ENCODE results near the gene MICAL3.

MICAL3 gene

DNA sequence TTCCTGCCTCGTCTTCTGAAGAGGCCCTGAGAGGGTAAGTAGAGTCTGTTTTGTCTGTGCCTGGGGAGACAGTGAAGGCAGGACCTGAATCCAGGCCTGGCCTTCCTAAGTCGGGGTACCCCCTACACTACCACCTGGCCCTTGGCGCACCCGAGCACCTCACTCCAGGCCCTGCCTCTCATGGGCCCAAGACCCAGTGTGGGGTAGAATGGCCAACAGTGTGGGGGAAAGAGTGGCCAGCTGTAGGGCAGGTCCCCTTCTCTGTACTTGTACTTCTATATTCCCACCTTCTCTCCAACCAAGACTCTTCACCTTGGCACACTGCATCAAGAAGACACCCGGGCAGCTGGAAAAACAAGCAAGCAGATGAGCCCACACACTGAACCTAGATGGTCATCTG is 227.7 kb downstream of the MICAL3 start:
- TF ChIP-seq, protein P1, sequence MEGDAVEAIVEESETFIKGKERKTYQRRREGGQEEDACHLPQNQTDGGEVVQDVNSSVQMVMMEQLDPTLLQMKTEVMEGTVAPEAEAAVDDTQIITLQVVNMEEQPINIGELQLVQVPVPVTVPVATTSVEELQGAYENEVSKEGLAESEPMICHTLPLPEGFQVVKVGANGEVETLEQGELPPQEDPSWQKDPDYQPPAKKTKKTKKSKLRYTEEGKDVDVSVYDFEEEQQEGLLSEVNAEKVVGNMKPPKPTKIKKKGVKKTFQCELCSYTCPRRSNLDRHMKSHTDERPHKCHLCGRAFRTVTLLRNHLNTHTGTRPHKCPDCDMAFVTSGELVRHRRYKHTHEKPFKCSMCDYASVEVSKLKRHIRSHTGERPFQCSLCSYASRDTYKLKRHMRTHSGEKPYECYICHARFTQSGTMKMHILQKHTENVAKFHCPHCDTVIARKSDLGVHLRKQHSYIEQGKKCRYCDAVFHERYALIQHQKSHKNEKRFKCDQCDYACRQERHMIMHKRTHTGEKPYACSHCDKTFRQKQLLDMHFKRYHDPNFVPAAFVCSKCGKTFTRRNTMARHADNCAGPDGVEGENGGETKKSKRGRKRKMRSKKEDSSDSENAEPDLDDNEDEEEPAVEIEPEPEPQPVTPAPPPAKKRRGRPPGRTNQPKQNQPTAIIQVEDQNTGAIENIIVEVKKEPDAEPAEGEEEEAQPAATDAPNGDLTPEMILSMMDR (IDR thresholded peaks at IDR 0.05; ENCODE audit: low read depth, low read length, missing control alignments): no peak
- Histone ChIP-seq H3K4me3 (ENCODE audit: low read depth, low read length) (no peak overlapping the region), H3K27ac (no peak overlapping the region), H3K27me3 (replicated peaks) (no peaks in the 10 kb centered on the region), H3K36me3 (replicated peaks) (no peaks in the 10 kb centered on the region)
- in situ Hi-C loops (cut with HindIII; ENCODE audit: low pct_ligation_motif_present, low sequenced_read_pairs): no loop called here
- DNase-seq: no peak

DNA sequence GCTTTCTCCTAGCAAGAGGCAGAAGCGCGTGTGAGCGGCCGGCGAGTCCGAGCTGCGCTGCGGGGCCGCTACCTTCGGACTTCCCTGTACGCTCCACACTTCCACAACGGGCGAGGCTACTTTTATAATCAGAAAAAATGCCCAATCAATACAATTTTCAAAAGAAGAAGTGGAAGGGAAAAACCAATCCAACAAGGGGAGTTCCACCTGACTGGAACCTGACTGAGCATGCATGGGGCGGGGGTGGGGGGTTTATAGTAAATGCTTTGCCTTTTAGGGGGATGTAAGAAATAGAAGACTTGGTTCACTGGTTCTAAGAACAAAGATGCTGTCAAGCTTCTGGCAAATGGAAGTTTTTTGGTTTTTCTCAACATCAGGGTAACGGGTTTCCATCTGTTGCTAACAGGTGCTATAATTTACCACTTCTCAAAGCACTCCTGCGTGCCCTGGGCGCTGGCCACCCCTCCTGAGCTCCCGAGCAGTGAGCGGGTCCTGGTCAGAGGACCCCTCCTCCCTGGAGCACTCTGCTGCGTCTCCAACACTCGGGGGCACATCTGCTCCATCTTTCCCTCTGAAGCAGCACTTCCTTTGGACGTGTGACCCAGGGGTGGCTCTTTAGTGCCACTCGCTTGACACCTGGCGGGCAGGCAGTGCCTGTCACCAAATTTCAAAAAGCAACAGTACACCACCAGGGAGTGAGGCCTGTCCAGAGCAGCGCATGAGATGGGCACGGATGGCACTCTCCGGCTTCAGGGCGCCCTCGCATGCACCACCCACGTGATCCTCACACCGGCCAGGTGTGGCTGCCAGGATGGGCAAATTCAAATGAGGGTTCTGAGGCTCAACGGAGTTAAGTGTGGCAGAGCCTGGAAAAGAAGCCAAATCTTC is 228.5 kb downstream of the MICAL3 start:
- Histone ChIP-seq H3K36me3 (replicated peaks) (no peaks in the 10 kb centered on the region), H3K27me3 (replicated peaks) (no peaks in the 10 kb centered on the region), H3K27ac (no peak overlapping the region), H3K4me3 (ENCODE audit: low read depth, low read length) (no peak overlapping the region)
- no peak for DNase-seq
- TF ChIP-seq, protein P1 (IDR thresholded peaks at IDR 0.05; ENCODE audit: low read depth, low read length, missing control alignments): no peak
- in situ Hi-C loops (cut with HindIII; ENCODE audit: low pct_ligation_motif_present, low sequenced_read_pairs): no loop called here

DNA sequence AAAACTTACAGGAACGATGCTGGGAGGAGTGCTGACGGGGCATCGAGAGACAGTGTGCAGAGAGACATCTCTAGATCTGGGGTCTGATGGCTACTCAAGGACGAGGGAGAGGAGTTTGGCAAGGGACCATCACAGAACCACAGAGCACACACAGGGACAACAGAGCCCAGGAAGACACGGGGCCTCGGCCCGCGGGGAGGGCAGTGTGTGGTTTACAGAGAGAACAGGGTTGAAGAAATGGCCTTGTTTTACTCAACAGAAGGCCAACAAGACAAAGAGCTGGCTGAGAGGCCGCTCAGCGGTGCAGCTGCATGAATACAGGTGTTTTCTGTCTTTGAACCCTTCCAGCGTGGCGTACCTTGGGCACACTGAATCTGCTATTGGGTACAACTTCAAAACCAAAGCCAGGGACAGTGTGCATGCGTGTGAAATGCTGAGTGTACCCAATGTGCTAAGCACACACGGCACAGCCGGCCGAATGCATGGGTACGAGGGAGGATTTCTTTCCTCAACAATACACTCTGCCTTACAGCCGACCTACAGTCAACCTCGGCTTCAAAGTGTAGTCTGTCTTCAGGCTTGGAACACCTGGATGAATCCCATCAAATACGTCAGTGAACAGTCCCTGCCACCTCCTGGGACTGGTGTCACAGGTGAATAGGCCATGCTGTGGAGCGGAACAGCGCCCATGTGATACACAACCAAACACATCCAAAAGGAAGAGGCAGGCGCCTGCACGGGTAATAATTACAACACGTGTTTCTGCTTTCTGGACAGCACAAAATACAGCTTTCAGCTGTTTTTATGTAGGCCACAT is 229.4 kb downstream of the MICAL3 start:
- H3K27me3 ChIP-seq (replicated peaks): no peaks in the 10 kb centered on the region
- H3K27ac ChIP-seq: no peak overlapping the region
- no peak for DNase-seq
- no peak overlapping the region for H3K4me3 ChIP-seq (ENCODE audit: low read depth, low read length)
- in situ Hi-C loops (cut with HindIII; ENCODE audit: low pct_ligation_motif_present, low sequenced_read_pairs): no loop called here
- TF ChIP-seq, protein P1 (IDR thresholded peaks at IDR 0.05; ENCODE audit: low read depth, low read length, missing control alignments): no peak
- H3K36me3 ChIP-seq (replicated peaks): no peaks in the 10 kb centered on the region

DNA sequence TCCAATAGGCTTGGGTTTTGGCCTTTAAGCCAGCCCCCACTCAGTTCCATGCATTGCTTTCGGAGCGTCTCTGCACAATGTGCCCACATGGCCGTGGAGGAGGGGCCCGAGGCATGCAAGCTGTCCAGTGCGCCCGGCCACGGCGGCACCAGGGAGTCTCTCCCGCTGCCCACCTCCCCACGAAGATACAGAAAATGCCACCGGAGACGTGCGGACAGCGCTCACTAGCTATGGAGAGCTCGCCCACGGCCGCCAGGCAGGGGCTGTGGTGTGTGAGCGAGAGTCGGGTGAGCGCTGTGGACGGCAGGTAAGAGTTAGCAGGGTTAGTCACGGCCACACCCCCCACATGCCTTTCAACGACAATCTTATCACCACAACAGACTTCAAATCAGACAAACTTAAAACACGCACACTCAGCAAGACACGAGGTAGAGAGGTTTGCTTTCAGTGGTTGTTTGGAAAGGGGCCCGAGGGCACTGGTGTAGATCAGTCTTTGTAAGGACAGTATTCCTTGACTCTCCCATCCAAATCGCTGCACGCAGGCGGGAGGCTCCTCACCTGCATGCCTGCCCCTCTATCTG is 231.4 kb downstream of the MICAL3 start:
- TF ChIP-seq, protein P1 (IDR thresholded peaks at IDR 0.05; ENCODE audit: low read depth, low read length, missing control alignments): no peak
- Histone ChIP-seq H3K27ac (no peak overlapping the region), H3K36me3 (replicated peaks) (no peaks in the 10 kb centered on the region), H3K27me3 (replicated peaks) (no peaks in the 10 kb centered on the region), H3K4me3 (ENCODE audit: low read depth, low read length) (no peak overlapping the region)
- in situ Hi-C loops (cut with HindIII; ENCODE audit: low pct_ligation_motif_present, low sequenced_read_pairs): no loop called here
- no peak for DNase-seq

DNA sequence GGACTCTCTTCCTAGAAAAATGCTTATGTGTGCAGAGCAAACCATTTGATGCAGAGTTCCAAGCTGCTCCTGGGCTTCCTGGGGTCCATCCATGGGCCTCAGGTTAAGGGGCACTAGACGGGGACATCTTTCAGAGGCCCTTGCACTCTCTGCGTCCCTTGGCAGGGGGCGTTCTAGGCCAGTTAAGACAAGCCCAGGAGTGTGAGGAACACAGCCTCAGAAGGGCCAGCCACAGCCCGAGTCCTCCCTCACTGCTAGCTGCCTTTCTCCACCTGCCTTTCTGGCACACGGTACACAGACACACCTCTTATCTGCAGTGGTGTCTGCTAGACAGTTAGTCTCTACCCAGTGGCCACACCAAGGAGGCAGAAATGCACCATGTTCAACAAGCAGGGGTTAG is 232.1 kb downstream of the MICAL3 start:
- no peak overlapping the region for H3K4me3 ChIP-seq (ENCODE audit: low read depth, low read length)
- in situ Hi-C loops (cut with HindIII; ENCODE audit: low pct_ligation_motif_present, low sequenced_read_pairs): no loop called here

More for the DNA sequence above, 232.1 kb downstream of the MICAL3 start:
- Histone ChIP-seq H3K27ac (no peak overlapping the region), H3K36me3 (replicated peaks) (no peaks in the 10 kb centered on the region), H3K27me3 (replicated peaks) (no peaks in the 10 kb centered on the region)
- DNase-seq: no peak
- TF ChIP-seq, protein P1 (IDR thresholded peaks at IDR 0.05; ENCODE audit: low read depth, low read length, missing control alignments): no peak
